B cell (primary cell): Measurements from ENCODE around the gene AADAT. TPM values are rescaled to one million over a fixed set of nuclear protein-coding genes. Genes with fewer than 3 reads are reported as not detected.

ENCODE experiments used
- ATAC-seq: fragments of 200-7000 bp; cut with Tn5 transposase; one replicate; pipeline ENCODE4 v1.10.0; 2021; ENCODE audit warnings: low read depth, mild to moderate bottlenecking, moderate number of reproducible peaks, moderate library complexity
- CTCF ChIA-PET: fragments of 350-600 bp; sonication (Branson Sonifier 250); formaldehyde crosslinking; loops from one replicate; lab custom pipeline; 2021; ENCODE audit warnings: antibody characterized with exemption, inconsistent platforms; lab: Charles Lee
- POLR2A ChIA-PET: fragments of 350-600 bp; sonication (Branson Sonifier 250); formaldehyde crosslinking; loops from one replicate; lab custom pipeline; 2021; ENCODE audit warnings: antibody characterized with exemption; lab: Charles Lee
- DNase-seq: peaks from one replicate; pipeline ENCODE4 v3.0.0; 2013
- H2AFZ ChIP-seq: 2 replicates; pipeline ENCODE4 v1.6.1; 2012; ENCODE audit warnings: mild to moderate bottlenecking, low read depth, low read length; ENCODE audit not compliant: insufficient read depth, poor library complexity, severe bottlenecking
- H3K27ac ChIP-seq, 2 donors: 1 replicate in 1 of 2; 2 replicates in 1 of 2; pipeline ENCODE4 v1.5.1; 2012 to 2013; ENCODE audit warnings: low read length in 2 of 2, mild to moderate bottlenecking in 2 of 2, moderate library complexity in 1 of 2
- H3K27me3 ChIP-seq, 4 experiments: fragments of 200-600 bp in 1 of 4; sonication (generic) in 1 of 4; replicated peaks in 1 of 4; 1 replicate in 2 of 4; 2 replicates in 2 of 4; pipeline versions ENCODE4 v1.6.1 to v1.7.0; 2013 to 2016; ENCODE audit warnings: low read length in 3 of 4, mild to moderate bottlenecking in 2 of 4, mixed read lengths in 1 of 4, moderate library complexity in 1 of 4; ENCODE audit not compliant: insufficient read depth in 4 of 4, control insufficient read depth in 3 of 4; ENCODE audit errors: control extremely low read depth in 1 of 4
- H3K36me3 ChIP-seq, 2 experiments: replicated peaks in 1 of 2; 1 replicate in 1 of 2; 2 replicates in 1 of 2; pipeline versions ENCODE4 v1.6.1 to v1.7.1; 2013; ENCODE audit warnings: low read length in 1 of 2; ENCODE audit not compliant: insufficient read depth in 2 of 2, control insufficient read depth in 1 of 2; ENCODE audit errors: control extremely low read depth in 1 of 2, extremely low read depth in 1 of 2
- H3K4me1 ChIP-seq, 2 donors: fragments of 200-600 bp in 1 of 2; sonication (generic) in 1 of 2; 1 replicate in 1 of 2; 2 replicates in 1 of 2; pipeline versions ENCODE4 v1.5.1 to v1.6.1; 2013 to 2017; ENCODE audit warnings: low read length in 2 of 2; ENCODE audit not compliant: control insufficient read depth in 2 of 2, insufficient read depth in 2 of 2
- H3K4me2 ChIP-seq: replicated peaks from 2 replicates; pipeline ENCODE3; 2012; ENCODE audit warnings: mild to moderate bottlenecking, low read depth, low read length; ENCODE audit not compliant: poor library complexity, severe bottlenecking
- H3K4me3 ChIP-seq, 5 experiments: fragments of 200-600 bp in 1 of 5; sonication (generic) in 1 of 5; 1 replicate in 3 of 5; 2 replicates in 2 of 5; pipeline versions ENCODE4 v1.5.1 to v1.7.0; 2011 to 2016; ENCODE audit warnings: low read length in 4 of 5, mild to moderate bottlenecking in 4 of 5, low read depth in 2 of 5, control low read depth in 1 of 5, moderate library complexity in 1 of 5; ENCODE audit not compliant: insufficient read depth in 1 of 5; ENCODE audit errors: control extremely low read depth in 1 of 5, extremely low read depth in 1 of 5
- H3K79me2 ChIP-seq: fragments of 200-600 bp; sonication (generic); one replicate; pipeline ENCODE4 v1.6.0; 2016; ENCODE audit warnings: low read length; ENCODE audit not compliant: control insufficient read depth, insufficient read depth
- H3K9ac ChIP-seq: fragments of 200-600 bp; sonication (generic); 2 replicates; pipeline ENCODE4 v1.6.1; 2017; ENCODE audit warnings: mild to moderate bottlenecking, low read length, moderate library complexity
- H3K9me3 ChIP-seq, 3 donors: one replicate each; pipeline versions ENCODE4 v1.6.1 to v1.7.1; 2013; ENCODE audit warnings: low read length in 2 of 3; ENCODE audit not compliant: control insufficient read depth in 2 of 3, insufficient read depth in 1 of 3; ENCODE audit errors: control extremely low read depth in 1 of 3
- H4K20me1 ChIP-seq: 2 replicates; pipeline ENCODE4 v1.6.0; 2012; ENCODE audit warnings: mild to moderate bottlenecking, low read length; ENCODE audit not compliant: insufficient read depth, control insufficient read depth, poor library complexity, severe bottlenecking
- H3K27ac Mint-ChIP-seq: one replicate; pipeline ENCODE4 v1.8.0; 2021; ENCODE audit warnings: mixed read lengths
- H3K27me3 Mint-ChIP-seq: one replicate; pipeline ENCODE4 v1.8.0; 2021; ENCODE audit warnings: mixed read lengths
- H3K4me1 Mint-ChIP-seq: one replicate; pipeline ENCODE4 v1.8.0; 2021; ENCODE audit warnings: mixed read lengths
- H3K4me3 Mint-ChIP-seq: one replicate; pipeline ENCODE4 v1.8.0; 2021; ENCODE audit warnings: mixed read lengths
- H3K9me3 Mint-ChIP-seq: one replicate; pipeline ENCODE4 v1.8.0; 2022; ENCODE audit warnings: mixed read lengths; ENCODE audit not compliant: insufficient read depth
- EZH2 ChIP-seq: IDR thresholded peaks from 2 replicates; pipeline ENCODE4 v1.6.1; 2012; ENCODE audit warnings: borderline replicate concordance, low read depth, mild to moderate bottlenecking, moderate library complexity, low read length; ENCODE audit not compliant: insufficient read depth, poor library complexity, severe bottlenecking
- WGBS: methylation state at CpG from one replicate; pipeline ENCODE4 v1.1.5; 2013; ENCODE audit warnings: missing lambda C conversion rate; ENCODE audit not compliant: insufficient coverage; 5-methylcytosine and 5-hydroxymethylcytosine counted together
- intact Hi-C: fragments of 100-400 bp; cut with micrococcal nuclease; formaldehyde crosslinking; loops from one replicate; pipeline ENCODE4 v1.10.0; 2022
- polyA plus RNA-seq: library from polyadenylated mRNA; depleted of rRNA; stranded (reverse); fragments of >200 nt; gene quantifications from 2 replicates; pipeline ENCODE4 v1.2.3, GENCODE V29; 2012
- total RNA-seq, 2 donors: library from RNA; stranded (reverse); fragments of 120-200 nt in 1 of 2; gene quantifications; 1 replicate in 1 of 2; 2 replicates in 1 of 2; pipeline versions ENCODE4 v1.2.3 to v1.2.4, GENCODE V29; 2013 to 2022
- TF ChIP-seq, protein P1 (sequence below): fragments of 200-600 bp; IDR thresholded peaks from one replicate; pipeline ENCODE4 v1.8.0; 2022; ENCODE audit warnings: antibody characterized with exemption, mild to moderate bottlenecking

The AADAT gene
- total and polyA plus RNA-seq, 2 donors (not counting 1 experiment from before 2014, with no cell fraction given): not detected

DNA sequence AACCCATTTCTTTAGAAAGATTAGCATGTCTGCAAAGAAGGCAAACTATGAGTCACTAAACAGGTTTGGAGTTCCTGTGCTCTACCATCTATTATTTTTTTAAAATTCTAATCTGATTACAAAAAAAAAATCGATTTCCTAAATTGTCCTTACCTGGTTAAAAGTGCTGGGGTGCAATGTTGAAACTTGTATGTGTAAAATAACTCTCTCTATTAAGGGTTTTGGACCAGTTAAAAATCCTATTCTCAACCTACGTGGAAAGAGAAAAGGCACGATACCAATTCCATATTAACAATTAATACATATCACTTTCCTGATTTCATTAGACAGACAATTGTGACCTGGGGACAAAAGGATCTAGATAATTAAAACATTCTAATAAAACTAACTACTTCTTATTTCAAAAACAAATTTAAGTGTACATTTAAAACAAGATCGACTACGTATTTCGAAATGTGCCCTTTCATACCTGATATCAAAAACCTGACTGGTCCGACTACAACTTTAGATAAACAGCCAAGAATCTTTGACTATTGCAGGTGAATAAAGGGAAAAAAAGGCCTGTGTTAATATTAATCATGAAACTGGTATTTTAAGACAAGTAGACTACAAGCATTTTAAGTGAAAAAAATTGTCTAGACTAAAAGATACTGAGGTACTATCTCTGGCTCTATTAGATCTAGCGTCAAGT lies 21.2 kb downstream of the AADAT start:
- Histone ChIP-seq H3K27ac (no peak overlapping the region), H2AFZ (no peak overlapping the region), H3K4me3 (no peak overlapping the region), H3K79me2 (no peaks in the 10 kb centered on the region), H3K4me2 (no peak overlapping the region), H3K9ac (no peak overlapping the region), H3K4me1 (no peaks in the 10 kb centered on the region), H3K36me3 (no peaks in the 10 kb centered on the region), H3K27me3 (no peaks in the 10 kb centered on the region), H4K20me1 (no peaks in the 10 kb centered on the region), H3K9me3 (no peaks in the 10 kb centered on the region)
- no CpG with 5 or more reads among the region's 8 CpGs for WGBS
- Mint-ChIP-seq H3K4me3 (no peak overlapping the region), H3K27ac (no peak overlapping the region), H3K4me1 (no peaks in the 10 kb centered on the region), H3K9me3 (no peaks in the 10 kb centered on the region), H3K27me3 (no peaks in the 10 kb centered on the region)
- ATAC-seq: no peak
- intact Hi-C loops: no loop called here
- no peak for TF ChIP-seq EZH2
- CTCF ChIA-PET: no interaction called here
- POLR2A ChIA-PET: no interaction called here
- DNase-seq: no peak

DNA sequence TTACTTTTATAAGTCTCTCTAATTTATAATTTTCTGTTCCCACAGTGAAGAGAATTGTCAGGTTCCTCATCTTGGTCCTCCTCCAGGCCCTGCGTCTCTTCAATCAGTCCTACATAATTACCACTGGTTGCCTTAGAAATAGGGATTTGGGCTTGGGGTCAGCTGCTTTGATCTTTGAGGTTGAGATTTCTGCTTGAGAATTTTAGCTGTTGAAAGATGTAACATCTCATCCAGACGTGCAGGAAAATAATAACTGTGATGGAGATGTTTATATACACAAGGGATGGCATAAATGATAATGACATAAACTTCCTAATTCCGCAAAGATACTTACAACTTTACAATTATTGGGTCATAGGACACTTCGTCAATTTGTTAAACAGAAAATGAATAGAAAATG lies 30.3 kb downstream of the AADAT start:
- intact Hi-C loops: no loop called here
- no peak overlapping the region for H3K4me2 ChIP-seq
- no peaks in the 10 kb centered on the region for H3K4me1 ChIP-seq
- DNase-seq: no peak
- no peak overlapping the region for H3K4me3 Mint-ChIP-seq
- H3K79me2 ChIP-seq: no peaks in the 10 kb centered on the region
- no peaks in the 10 kb centered on the region for H3K9me3 Mint-ChIP-seq
- H4K20me1 ChIP-seq: no peaks in the 10 kb centered on the region
- H3K27ac Mint-ChIP-seq: no peak overlapping the region
- no peaks in the 10 kb centered on the region for H3K9me3 ChIP-seq
- no peak overlapping the region for H2AFZ ChIP-seq
- H3K27me3 ChIP-seq: no peaks in the 10 kb centered on the region
- no peak overlapping the region for H3K4me3 ChIP-seq
- no CpG with 5 or more reads among the region's 4 CpGs for WGBS
- no peak for ATAC-seq
- H3K27me3 Mint-ChIP-seq: no peaks in the 10 kb centered on the region
- no peaks in the 10 kb centered on the region for H3K36me3 ChIP-seq
- TF ChIP-seq, protein P1, sequence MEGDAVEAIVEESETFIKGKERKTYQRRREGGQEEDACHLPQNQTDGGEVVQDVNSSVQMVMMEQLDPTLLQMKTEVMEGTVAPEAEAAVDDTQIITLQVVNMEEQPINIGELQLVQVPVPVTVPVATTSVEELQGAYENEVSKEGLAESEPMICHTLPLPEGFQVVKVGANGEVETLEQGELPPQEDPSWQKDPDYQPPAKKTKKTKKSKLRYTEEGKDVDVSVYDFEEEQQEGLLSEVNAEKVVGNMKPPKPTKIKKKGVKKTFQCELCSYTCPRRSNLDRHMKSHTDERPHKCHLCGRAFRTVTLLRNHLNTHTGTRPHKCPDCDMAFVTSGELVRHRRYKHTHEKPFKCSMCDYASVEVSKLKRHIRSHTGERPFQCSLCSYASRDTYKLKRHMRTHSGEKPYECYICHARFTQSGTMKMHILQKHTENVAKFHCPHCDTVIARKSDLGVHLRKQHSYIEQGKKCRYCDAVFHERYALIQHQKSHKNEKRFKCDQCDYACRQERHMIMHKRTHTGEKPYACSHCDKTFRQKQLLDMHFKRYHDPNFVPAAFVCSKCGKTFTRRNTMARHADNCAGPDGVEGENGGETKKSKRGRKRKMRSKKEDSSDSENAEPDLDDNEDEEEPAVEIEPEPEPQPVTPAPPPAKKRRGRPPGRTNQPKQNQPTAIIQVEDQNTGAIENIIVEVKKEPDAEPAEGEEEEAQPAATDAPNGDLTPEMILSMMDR: no peak
- TF ChIP-seq EZH2: no peak
- H3K4me1 Mint-ChIP-seq: no peaks in the 10 kb centered on the region
- no peak overlapping the region for H3K27ac ChIP-seq
- H3K9ac ChIP-seq: no peak overlapping the region
- CTCF ChIA-PET: interaction anchor here (0.8 kb wide), 1 partner anchor 249 kb away, joined by 3 read pairs; no protein-coding TSS in a partner anchor
- POLR2A ChIA-PET: no interaction called here
